Pulmonary artery endothelial cell (primary cell): Measurements from ENCODE around the gene SYTL2. TPM values are rescaled to one million over a fixed set of nuclear protein-coding genes. Genes with fewer than 3 reads are reported as not detected.
A peak's percentile ranks its signal among the peaks of the same experiment; 100 is the strongest.
"Not testable (repeated sequence)": the region's sequence is repeated elsewhere in the genome, so short reads cannot be mapped to it uniquely, and the experiment has no call there.

Experiments
- DNase-seq: peaks from one replicate; pipeline ENCODE4 v3.0.0-alpha.2; 2011; ENCODE audit warnings: low read depth, low spot score
- total RNA-seq: library from RNA; depleted of rRNA; stranded (reverse); fragments of >200 nt; gene quantifications from 2 replicates; pipeline ENCODE4 v1.2.3, GENCODE V29; 2014

The SYTL2 gene
- 0.46 and 0.53 TPM in 2 replicates for total RNA-seq

DNA sequence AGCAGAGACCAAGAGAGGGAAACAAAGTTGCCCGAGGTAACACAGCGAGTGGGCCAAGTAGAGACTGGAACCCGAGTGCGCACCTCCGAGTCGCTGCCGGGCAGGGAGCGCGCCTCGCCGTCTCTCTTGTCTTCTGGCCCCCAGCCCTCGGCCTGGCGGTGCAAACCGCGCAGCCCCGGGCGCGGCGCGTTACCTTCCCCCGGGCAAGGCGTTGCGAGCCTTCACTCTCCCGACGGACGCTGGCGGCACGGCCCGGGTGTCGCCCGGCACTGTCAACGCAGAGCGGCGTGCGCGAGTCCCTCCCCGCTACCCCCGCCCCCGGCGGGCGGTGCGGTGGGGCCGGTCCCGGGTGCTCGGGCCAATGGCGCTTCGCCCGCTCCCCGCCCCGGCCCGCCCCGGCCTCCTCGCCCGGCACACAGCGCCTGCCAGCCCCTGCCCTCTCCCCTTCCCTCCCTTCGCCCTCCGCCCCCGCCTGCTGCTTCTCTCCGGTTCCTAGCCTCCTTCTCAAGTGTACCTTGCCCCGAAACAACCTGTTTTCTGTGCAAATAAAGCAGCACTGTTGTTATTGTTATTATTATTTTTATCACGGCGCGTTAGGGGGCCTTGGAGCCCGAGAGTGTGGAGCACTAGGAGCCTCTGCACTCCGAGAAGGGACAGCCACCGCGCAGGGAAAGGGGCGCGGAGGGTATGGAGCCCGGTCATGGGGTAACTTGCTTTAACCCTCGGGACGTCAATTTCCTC is at the start of gene SYTL2:
Gene SYTL2 (minus strand): TSS at position 271 of the 741 bp plus-strand sequence. CDS start 53,416 bp downstream, outside the sequence.
- DNase-seq: no peak

DNA sequence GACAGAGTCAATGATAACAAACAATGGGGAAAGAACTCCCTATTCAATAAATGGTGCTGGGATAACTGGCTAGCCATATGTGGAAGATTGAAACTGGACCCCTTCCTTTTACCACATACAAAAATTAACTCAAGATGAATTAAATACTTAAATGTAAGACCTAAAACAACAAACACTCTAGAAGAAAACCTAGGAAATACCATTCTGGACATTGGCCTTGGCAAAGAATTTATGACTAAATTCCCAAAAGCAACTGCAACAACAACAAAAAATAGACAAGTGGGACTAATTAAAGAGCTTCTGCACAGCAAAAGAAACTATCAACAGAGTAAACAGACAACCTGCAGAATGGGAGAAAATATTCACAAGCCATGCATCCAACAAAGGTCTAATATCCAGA is 48.6 kb upstream of the SYTL2 start:
- DNase-seq: not testable (repeated sequence)

GRCh38 chr11:85857098-85857497 is 46.2 kb upstream of the SYTL2 start:
- DNase-seq: no peak

GRCh38 chr11:85855341-85855656 is 44.4 kb upstream of the SYTL2 start, which contains the start of gene CCDC83:
CCDC83 (plus strand) TSS chr11:85855383; CDS start chr11:85865124, 9,741 bp downstream.
- no peak for DNase-seq

DNA sequence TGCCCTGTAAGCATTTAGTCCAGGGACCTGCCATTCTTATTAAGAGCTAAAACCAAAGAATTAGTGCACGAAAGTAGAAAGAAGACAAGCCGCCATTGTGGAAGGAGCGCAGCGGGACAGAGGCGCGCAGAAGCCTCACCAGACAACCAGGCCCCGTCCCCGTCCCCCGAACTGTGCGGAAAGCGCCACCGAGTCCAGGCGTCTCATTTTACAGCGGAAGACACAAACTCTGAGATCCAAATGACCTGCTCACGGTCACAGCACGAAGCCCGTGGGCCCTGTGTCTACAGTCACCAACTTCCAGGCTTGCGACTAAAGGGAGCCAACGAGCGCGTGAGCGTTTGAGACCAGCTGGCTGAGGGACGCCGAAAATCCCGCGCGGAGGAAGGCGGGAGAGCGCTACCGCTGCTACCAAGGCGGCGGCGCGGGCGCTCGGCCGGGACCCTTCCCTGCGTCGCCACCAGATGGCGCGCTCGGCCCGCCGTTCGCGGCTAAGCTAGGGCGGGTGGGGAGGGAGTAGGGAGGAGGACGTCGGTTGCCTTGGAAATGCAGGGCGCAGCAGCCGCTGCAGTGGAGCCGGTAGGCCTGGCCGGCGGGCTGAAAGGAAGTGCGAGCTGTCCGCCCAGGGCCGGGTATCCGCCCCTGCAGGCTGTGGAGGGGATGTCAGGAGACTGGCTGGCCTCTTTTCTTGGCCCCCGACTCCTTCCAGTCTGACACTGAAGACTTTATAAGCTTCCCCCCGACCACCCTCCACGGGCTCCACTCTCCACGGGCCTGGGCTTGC is 43.8 kb upstream of the SYTL2 start:
- peak; percentile 75 for DNase-seq

- no peak for DNase-seq
Measured at GRCh38 chr11:85854212-85854556, 43.2 kb upstream of the SYTL2 start.

DNA sequence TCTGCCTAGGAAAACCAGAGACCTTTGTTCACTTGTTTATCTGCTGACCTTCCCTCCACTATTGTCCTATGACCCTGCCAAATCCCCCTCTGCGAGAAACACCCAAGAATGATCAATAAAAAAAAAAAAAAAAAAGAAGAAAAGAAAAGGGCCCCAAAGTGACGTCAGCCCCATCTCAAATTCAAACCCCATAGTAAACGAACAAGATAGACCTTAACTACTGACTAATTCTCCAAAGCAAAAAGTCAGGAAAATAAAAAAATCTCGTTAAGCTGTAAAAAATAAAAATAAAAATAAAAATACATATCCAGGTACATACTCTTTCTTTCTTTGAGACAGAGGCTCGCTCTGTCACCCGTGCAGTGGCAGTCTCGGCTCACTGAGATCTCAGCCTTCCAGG is 42.6 kb upstream of the SYTL2 start:
- not testable (repeated sequence) for DNase-seq

GRCh38 chr11:85852754-85853153 is 41.8 kb upstream of the SYTL2 start:
- not testable (repeated sequence) for DNase-seq

- DNase-seq: no peak
Measured at GRCh38 chr11:85848556-85848955, 37.6 kb upstream of the SYTL2 start.

DNA sequence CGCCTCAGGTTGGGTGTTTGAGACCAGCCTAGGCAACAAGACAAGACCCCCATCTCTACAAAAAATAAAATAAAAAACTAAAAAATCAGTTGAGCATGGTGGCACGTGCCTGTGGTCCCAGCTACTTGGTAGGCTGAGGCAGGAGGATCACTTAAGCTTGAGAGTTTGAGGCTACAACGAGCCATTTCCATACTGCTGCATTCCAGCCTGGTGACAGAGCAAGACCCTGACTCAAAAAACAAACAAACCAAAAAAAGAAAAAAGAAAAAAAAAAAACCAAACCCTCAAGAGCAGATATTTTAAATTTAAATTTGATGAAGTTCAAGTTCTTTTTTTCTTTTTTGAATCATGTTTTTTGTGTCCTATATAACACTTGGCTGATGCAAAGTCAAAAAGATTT is 37.1 kb upstream of the SYTL2 start:
- DNase-seq: no peak

- no peak for DNase-seq
Measured at GRCh38 chr11:85847436-85847835, 36.5 kb upstream of the SYTL2 start.

GRCh38 chr11:85845124-85845631 is 34.2 kb upstream of the SYTL2 start:
- DNase-seq: no peak

- no peak for DNase-seq
Measured at GRCh38 chr11:85844439-85845123, 33.6 kb upstream of the SYTL2 start.

DNA sequence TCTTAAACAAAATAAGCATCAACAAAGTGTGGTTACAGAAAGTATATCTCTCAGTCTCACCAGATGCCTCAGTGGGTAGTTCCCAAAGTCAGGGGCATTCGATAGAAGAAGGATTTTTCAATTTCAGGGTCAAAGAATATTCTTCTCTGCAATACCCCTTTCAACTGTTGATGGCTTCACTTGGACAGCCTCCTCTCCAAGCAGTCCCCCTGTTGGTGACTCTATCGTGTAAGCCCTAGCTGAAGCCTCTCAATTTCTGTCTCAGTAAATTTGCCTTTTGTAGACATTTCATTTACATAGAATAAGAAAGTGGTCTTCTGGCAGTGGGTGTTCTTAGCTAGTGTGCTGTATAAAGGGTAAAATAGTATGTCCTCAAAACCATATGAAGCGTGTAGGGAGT is 33.0 kb upstream of the SYTL2 start:
- no peak for DNase-seq

- not testable (repeated sequence) for DNase-seq
Measured at GRCh38 chr11:85840932-85841331, 30.0 kb upstream of the SYTL2 start.

GRCh38 chr11:85835729-85836128 is 24.8 kb upstream of the SYTL2 start:
- no peak for DNase-seq

DNA sequence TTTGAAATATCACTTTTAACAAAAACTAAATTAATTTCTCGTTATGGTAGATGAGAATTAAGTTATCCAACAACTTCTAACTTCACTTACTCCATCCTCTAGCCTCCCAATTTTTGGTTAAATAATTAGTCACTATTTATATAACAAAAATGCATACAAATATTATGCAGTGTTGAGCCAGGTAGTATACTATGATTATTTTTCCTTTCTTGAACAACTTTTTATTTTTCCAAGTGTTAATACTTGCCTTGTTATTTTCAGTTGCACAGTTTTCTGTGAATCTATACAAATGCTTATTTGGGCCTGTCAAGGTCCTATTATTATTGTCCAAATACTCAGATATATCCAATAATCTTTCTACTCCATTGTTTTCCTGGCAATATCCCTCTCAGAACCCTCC is 24.3 kb upstream of the SYTL2 start:
- DNase-seq: no peak

GRCh38 chr11:85831050-85831449 is 20.1 kb upstream of the SYTL2 start:
- DNase-seq: no peak

DNA sequence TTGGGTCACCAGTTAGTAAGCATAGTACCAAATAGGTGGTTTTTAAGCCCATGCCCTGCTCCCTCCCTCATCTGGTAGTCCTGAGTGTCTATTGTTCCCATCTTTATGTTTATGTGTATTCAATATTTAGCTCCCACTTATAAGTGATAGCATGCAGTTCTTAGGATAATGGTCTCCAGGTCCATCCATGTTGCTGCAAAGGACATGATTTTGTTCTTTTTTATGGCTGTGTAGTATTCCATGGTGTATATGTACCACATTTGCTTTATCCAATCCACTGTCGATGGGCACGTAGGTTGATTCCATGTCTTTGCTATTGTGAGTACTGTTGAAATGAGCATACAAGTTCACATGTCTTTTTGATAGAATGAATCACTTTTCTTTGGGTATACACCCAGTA is 18.2 kb upstream of the SYTL2 start:
- no peak for DNase-seq

- DNase-seq: no peak
Measured at GRCh38 chr11:85828640-85828978, 17.7 kb upstream of the SYTL2 start.

GRCh38 chr11:85827748-85828639 is 17.1 kb upstream of the SYTL2 start:
- no peak for DNase-seq
